ENCODE results near the gene MRGPRX4. TPM values are rescaled to one million over a fixed set of nuclear protein-coding genes. Genes with fewer than 3 reads are reported as not detected.

Gene MRGPRX4
- total and polyA plus RNA-seq, 2 donors (not counting 3 experiments of a cell fraction or from before 2014, with no cell fraction given): not detected

- no TSS peak for BruUV-seq (replicated peaks)
- TF ChIP-seq, protein P1, sequence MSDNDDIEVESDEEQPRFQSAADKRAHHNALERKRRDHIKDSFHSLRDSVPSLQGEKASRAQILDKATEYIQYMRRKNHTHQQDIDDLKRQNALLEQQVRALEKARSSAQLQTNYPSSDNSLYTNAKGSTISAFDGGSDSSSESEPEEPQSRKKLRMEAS (IDR thresholded peaks at IDR 0.05; ENCODE audit: insufficient read depth, insufficient read length): no peak
- no peak for TF ChIP-seq GATA2 (IDR thresholded peaks at IDR 0.05; ENCODE audit: insufficient read depth, insufficient read length, low read depth, low read length)
- no peak for TF ChIP-seq POLR2A (IDR thresholded peaks at IDR 0.05; ENCODE audit: low read depth, low read length)
- no peak for TF ChIP-seq MYC (IDR thresholded peaks at IDR 0.05; ENCODE audit: low read depth, low read length)
- H3K4me2 ChIP-seq (ENCODE audit: insufficient read depth, low read length): no peak overlapping the region
- FAIRE-seq: no peak
- intact Hi-C loops (cut with micrococcal nuclease): no loop called here
- H3K9ac ChIP-seq (replicated peaks; ENCODE audit: extremely low read depth, insufficient read depth, low read length): no peak overlapping the region
- no peaks in the 10 kb centered on the region for H4K20me1 ChIP-seq (replicated peaks; ENCODE audit: control insufficient read depth, extremely low read depth, insufficient read depth, low read length)
- no peaks in the 10 kb centered on the region for H3K9me3 ChIP-seq (replicated peaks; ENCODE audit: control insufficient read depth, insufficient read depth, low read length)
- dilution Hi-C loops (cut with MboI; ENCODE audit: extremely low pct_ligation_motif_present, low sequenced_read_pairs): no loop called here
- POLR2A ChIA-PET: no interaction called here
- no peak for DNase-seq (ENCODE audit: low read depth, low spot score)
- CTCF ChIA-PET: interaction anchor here (1.5 to 2.6 kb wide), 2 partner anchors 13 to 76 kb away, joined by 6 to 9 read pairs; no protein-coding TSS in a partner anchor
- H3K27ac ChIP-seq (ENCODE audit: insufficient read depth, low read depth, low read length): no peak overlapping the region
- H3K9me1 ChIP-seq (replicated peaks; ENCODE audit: control insufficient read depth, extremely low read depth, insufficient read depth, low read length): no peaks in the 10 kb centered on the region
- H3K79me2 ChIP-seq (ENCODE audit: control insufficient read depth, insufficient read depth, low read length): no peaks in the 10 kb centered on the region
- H2AFZ ChIP-seq (ENCODE audit: low read depth, low read length): no peak overlapping the region
- no peaks in the 10 kb centered on the region for H3K36me3 ChIP-seq (ENCODE audit: control insufficient read depth in 2 of 2, extremely low read depth in 1 of 2, insufficient read depth in 2 of 2, low read length in 2 of 2)
- no peaks in the 10 kb centered on the region for H3K4me1 ChIP-seq (ENCODE audit: control insufficient read depth, extremely low read depth, insufficient read depth, low read length)
- H3K27me3 ChIP-seq (ENCODE audit: control insufficient read depth in 2 of 2, insufficient read depth in 2 of 2, low read length in 2 of 2): peaks cover 0 to 2% of the 10 kb centered on the region in 2 experiments
- no peak overlapping the region for H3K4me3 ChIP-seq (replicated peaks in 1 of 3; ENCODE audit: insufficient read depth in 1 of 3, low read depth in 1 of 3, low read length in 3 of 3)
Measured at GRCh38 chr11:18191376-18191775, 18.7 kb downstream of the MRGPRX4 start.

DNA sequence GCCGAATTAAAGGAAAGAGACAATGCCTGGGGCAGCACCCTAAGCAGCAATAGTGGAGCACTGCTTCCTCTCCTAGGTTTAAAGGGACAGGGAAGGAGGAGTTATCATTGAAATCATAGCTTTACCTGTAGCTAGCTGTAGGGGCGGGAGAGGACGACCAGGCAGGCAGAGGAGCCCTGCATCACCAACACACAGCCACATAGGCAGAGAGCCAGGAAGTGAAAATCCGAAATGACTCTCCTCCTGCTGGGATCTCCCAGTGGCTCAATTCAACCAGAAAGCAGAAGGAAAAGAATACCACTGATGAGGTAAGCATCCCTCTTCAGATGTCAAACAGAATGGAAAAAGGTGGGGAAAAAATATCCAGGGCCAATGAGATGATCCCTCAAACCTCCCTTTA lies 20.4 kb downstream of the MRGPRX4 start:
- no peak overlapping the region for H3K4me2 ChIP-seq (ENCODE audit: insufficient read depth, low read length)
- ChIA-PET CTCF (no interaction called here), POLR2A (no interaction called here)
- H3K9me1 ChIP-seq (replicated peaks; ENCODE audit: control insufficient read depth, extremely low read depth, insufficient read depth, low read length): no peaks in the 10 kb centered on the region
- TF ChIP-seq POLR2A (IDR thresholded peaks at IDR 0.05; ENCODE audit: low read depth, low read length): no peak
- no peak for TF ChIP-seq FOS (IDR thresholded peaks at IDR 0.05; ENCODE audit: borderline replicate concordance, insufficient read depth, low read length)
- TF ChIP-seq MYC (IDR thresholded peaks at IDR 0.05; ENCODE audit: low read depth, low read length): no peak
- TF ChIP-seq, protein P2, sequence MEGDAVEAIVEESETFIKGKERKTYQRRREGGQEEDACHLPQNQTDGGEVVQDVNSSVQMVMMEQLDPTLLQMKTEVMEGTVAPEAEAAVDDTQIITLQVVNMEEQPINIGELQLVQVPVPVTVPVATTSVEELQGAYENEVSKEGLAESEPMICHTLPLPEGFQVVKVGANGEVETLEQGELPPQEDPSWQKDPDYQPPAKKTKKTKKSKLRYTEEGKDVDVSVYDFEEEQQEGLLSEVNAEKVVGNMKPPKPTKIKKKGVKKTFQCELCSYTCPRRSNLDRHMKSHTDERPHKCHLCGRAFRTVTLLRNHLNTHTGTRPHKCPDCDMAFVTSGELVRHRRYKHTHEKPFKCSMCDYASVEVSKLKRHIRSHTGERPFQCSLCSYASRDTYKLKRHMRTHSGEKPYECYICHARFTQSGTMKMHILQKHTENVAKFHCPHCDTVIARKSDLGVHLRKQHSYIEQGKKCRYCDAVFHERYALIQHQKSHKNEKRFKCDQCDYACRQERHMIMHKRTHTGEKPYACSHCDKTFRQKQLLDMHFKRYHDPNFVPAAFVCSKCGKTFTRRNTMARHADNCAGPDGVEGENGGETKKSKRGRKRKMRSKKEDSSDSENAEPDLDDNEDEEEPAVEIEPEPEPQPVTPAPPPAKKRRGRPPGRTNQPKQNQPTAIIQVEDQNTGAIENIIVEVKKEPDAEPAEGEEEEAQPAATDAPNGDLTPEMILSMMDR (IDR thresholded peaks at IDR 0.05; ENCODE audit: extremely low read depth in 1 of 2, insufficient read depth in 1 of 2, low read depth in 1 of 2, low read length in 2 of 2): no peak
- no peak for TF ChIP-seq JUN (IDR thresholded peaks at IDR 0.05; ENCODE audit: borderline replicate concordance, insufficient read depth, insufficient read length, low read depth)
- TF ChIP-seq EZH2 (IDR thresholded peaks at IDR 0.05; ENCODE audit: borderline replicate concordance, low read depth, low read length, severe bottlenecking): no peak
- TF ChIP-seq, protein P1 (IDR thresholded peaks at IDR 0.05; ENCODE audit: insufficient read depth, insufficient read length): no peak
- TF ChIP-seq POLR2AphosphoS5 (IDR thresholded peaks at IDR 0.05; ENCODE audit: insufficient read depth, low read depth, low read length): no peak
- TF ChIP-seq GATA2 (IDR thresholded peaks at IDR 0.05; ENCODE audit: insufficient read depth, insufficient read length, low read depth, low read length): no peak
- no peaks in the 10 kb centered on the region for H3K9me3 ChIP-seq (replicated peaks; ENCODE audit: control insufficient read depth, insufficient read depth, low read length)
- no peak overlapping the region for H2AFZ ChIP-seq (ENCODE audit: low read depth, low read length)
- BruUV-seq (replicated peaks): no TSS peak
- H3K36me3 ChIP-seq (ENCODE audit: control insufficient read depth in 2 of 2, extremely low read depth in 1 of 2, insufficient read depth in 2 of 2, low read length in 2 of 2): no peaks in the 10 kb centered on the region
- peaks cover 0 to 2% of the 10 kb centered on the region in 2 experiments for H3K27me3 ChIP-seq (ENCODE audit: control insufficient read depth in 2 of 2, insufficient read depth in 2 of 2, low read length in 2 of 2)
- H3K79me2 ChIP-seq (ENCODE audit: control insufficient read depth, insufficient read depth, low read length): no peaks in the 10 kb centered on the region
- H3K27ac ChIP-seq (ENCODE audit: insufficient read depth, low read depth, low read length): no peak overlapping the region
- dilution Hi-C loops (cut with MboI; ENCODE audit: extremely low pct_ligation_motif_present, low sequenced_read_pairs): no loop called here
- no peak overlapping the region for H3K4me3 ChIP-seq (replicated peaks in 1 of 3; ENCODE audit: insufficient read depth in 1 of 3, low read depth in 1 of 3, low read length in 3 of 3)
- no peak for FAIRE-seq
- no peaks in the 10 kb centered on the region for H4K20me1 ChIP-seq (replicated peaks; ENCODE audit: control insufficient read depth, extremely low read depth, insufficient read depth, low read length)
- no peak overlapping the region for H3K9ac ChIP-seq (replicated peaks; ENCODE audit: extremely low read depth, insufficient read depth, low read length)
- H3K4me1 ChIP-seq (ENCODE audit: control insufficient read depth, extremely low read depth, insufficient read depth, low read length): no peaks in the 10 kb centered on the region
- intact Hi-C loops (cut with micrococcal nuclease): no loop called here
- no peak for DNase-seq (ENCODE audit: low read depth, low spot score)

Data from endothelial cell of umbilical vein (primary cell).